HG03135 (cell line): ENCODE data around the gene EXOC4.
"Not testable (repeated sequence)": the region's sequence is repeated elsewhere in the genome, so short reads cannot be mapped to it uniquely, and the experiment has no call there.

Experiments used
- ATAC-seq: cut with Tn5 transposase; IDR thresholded peaks from one replicate; pipeline ENCODE4 v1.9.1; 2021; ENCODE audit warnings: mild to moderate bottlenecking, moderate library complexity; ENCODE audit not compliant: unreplicated experiment

The EXOC4 gene

DNA sequence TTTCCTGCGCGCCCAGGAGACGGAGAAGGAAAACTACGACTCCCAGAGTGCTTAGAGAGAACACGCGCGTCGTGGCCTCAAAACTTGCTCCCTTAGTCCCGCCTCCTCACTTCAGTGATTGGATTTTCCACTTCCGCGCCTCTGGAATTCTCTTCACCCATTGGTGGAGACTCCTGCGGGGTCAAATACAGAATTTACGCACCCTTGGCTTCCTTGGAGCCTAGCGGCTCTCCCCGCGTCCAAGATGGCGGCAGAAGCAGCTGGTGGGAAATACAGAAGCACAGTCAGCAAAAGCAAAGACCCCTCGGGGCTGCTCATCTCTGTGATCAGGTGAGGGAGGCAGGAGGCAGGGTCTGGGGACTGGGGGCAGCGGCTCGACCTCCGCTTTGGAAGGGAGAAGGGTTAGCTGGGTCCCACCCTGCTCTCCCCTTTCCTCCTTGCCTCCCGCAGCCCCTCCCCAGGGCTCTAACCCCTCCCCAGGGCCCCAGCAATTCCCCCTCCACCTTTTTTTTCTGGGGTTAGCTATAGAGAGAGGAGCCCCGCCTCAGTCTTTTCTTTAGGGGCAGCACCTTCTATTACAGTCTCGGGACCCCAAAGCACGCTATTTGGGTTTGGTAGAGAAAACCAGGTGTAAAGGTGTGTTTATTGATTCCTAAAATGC, at the start of gene EXOC4:
Gene EXOC4 (plus strand): TSS at position 221 of the 661 bp plus-strand sequence.
- ATAC-seq, result peak; percentile 99

GRCh38 chr7:133203490-133203889, 49.4 kb upstream of the EXOC4 start:
- no peak for ATAC-seq

- no peak for ATAC-seq
Measured at GRCh38 chr7:133207687-133208086, 45.2 kb upstream of the EXOC4 start.

DNA sequence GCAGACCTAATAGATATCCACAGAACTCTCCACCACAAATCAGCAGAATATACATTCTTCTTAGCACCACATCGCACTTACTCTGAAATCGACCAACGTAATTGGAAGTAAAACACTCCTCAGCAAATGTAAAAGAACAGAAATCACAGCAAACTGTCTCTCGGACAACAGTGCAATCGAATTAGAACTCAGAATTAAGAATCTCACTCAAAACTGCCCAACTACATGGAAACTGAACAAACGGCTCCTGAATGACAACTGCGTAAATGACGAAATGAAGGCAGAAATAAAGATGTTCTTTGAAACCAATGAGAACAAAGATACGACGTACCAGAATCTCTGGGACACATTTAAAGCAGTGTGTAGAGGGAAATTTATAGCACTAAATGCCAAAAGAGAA, 42.1 kb upstream of the EXOC4 start:
- ATAC-seq, result not testable (repeated sequence)

GRCh38 chr7:133213772-133214171, 39.1 kb upstream of the EXOC4 start:
- not testable (repeated sequence) for ATAC-seq

DNA sequence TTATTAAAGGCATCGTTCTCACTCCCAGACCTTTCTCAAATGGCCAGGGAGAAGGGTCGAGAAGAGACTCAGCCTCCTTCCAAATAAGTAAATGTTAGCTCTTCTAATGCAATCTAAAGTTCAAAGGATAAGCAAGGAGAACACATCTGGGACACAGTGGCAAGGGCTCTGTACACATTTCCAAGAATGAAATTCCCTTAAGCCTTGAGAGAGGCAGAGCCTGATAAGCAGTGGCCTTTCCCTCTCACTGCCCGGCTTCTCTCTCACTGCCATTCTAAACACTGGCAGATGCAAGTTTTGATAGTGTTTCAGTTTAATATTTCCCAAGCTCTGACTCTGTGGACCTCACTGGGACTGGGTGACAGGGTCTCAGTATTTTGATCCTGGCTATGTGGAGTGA, 35.1 kb upstream of the EXOC4 start:
- no peak for ATAC-seq

- no peak for ATAC-seq
Measured at GRCh38 chr7:133230591-133231194, 22.2 kb upstream of the EXOC4 start.

DNA sequence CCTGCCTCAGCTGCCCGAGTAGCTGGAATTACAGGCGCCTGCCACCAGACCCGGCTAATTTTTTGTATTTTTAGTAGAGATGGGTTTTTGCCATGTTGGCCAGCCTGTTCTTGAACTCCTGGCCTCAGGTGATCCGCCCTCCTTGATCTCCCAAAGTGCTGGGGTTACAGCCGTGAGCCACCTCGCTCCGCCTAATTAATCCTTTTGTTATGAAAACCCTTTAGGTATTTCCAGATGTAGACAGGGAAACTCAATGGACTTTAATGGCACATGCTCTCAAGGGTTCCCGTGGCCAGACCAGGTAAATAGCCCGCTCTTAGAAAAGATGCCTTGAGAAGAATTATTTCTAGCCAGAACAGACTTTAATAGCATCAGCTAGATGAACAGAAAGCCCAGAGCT, 19.7 kb upstream of the EXOC4 start:
- ATAC-seq, result no peak

GRCh38 chr7:133234961-133235875, 17.7 kb upstream of the EXOC4 start:
- no peak for ATAC-seq

DNA sequence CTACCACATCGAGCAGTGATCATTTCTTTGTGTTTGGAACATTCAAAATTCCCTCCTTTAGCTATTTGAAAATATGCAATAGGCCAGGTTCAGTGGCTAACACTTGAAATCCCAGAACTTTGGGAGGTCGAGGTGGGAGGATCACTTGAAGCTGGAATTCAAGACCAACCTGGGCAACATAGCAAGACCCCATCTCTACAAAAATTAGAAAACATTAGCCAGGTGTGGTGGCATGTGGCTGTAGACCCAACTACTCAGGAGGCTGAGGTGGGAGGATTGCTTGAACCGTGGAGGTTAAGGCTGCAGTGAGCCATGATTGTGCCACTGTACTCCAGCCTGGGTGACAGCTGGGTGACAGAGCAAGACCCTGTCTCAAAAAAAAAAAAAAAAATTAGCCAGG, 15.3 kb upstream of the EXOC4 start:
- ATAC-seq, result no peak

DNA sequence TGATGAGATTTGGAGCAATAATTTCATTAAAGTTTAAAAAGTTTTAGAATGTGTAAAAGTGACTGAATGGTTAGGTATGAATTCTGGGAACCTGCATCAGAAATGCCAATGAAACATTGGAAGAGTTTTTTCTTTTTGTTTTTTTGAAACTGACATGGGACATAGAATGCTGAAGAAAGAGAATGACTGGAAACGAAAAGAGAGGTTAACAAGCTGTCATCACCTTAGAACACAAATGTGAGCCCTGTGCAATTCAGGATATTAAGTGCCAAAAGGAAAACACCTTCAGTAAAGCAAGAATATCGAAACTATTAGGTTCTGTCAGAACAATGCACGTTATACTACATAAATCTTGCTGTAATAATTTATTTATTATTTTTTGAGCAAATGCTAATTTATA, 12.6 kb upstream of the EXOC4 start:
- no peak for ATAC-seq

- ATAC-seq, result no peak
Measured at GRCh38 chr7:133246558-133246957, 6.3 kb upstream of the EXOC4 start.

DNA sequence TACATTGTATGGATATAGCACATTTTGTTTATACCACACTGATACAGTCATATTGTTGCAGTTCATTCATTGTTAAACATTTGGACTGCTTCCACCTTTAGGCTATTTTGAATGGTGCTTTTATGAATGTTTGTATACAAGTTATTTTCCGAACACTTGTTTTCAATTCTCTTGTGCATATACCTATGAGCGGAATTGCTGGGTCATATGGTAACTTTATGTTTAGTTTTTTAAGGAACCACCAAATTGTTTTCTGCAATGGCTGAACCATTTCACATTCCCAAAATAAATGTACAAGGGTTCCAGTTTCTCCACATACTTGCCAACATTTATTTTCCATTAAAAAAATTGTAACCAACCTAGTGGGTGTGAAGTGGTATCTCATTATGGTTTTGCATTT, 4.0 kb upstream of the EXOC4 start:
- ATAC-seq, result no peak

GRCh38 chr7:133252506-133252857, 396 bp upstream of the EXOC4 start:
- no peak for ATAC-seq

GRCh38 chr7:133253519-133253875, 619 bp downstream of the EXOC4 start:
- peak; percentile 2 for ATAC-seq

DNA sequence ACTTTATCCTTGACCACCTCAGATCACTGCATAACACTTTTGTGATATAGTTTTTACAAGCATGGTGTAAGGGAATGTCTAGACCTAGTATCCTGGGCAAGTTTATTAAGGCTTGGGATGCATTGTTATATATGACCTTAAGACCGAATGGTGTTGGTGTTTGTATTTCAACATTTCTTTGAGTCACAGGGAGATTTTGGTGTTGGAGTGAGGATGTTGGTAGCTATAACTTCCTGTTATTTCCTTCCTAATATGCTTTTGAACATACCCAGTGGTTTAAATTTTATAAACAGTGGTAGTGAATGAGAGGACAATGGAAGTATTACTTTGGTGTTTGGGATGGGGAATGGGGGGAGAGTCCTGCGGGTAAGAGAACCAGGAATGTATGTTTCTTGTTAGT, 2.6 kb downstream of the EXOC4 start:
- no peak for ATAC-seq

DNA sequence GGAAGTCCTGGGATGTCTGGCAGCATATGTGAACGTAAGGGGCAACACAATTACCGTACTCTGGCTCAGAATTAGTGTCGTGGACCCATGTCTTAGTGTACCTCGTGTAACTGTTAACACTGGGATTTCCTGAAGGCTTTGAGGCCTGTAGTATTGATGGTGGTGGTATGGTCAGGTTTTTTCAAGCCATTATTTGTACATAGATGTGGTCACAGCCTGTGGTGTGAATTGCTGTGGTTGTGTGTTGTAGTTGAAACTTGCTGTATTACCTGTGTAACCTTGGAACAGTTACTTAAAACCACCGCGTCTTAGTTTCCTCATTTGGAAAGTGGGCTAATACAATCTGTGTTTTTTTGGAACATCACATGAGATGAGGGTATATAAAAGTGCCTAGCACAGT, 5.3 kb downstream of the EXOC4 start:
- ATAC-seq, result no peak

- ATAC-seq, result no peak
Measured at GRCh38 chr7:133265821-133266220, 12.9 kb downstream of the EXOC4 start.

DNA sequence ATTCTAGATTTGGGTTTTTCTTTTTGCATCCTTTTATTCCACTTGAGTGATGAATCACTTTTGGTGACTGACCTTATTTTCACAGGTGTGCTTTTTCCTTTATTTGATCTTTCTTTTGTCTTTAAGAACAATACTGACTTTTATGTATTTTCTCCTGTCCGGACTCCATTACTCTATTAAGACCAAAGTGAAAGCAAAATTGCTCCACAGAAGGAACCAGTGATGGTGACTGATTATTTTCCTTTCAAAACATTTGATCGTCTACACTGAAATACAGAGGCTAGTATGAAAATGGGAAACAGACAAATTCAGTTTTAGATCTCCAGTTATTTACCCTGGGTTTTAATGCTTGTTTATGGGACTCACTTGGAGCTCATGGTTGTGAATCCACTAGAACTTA, 15.5 kb downstream of the EXOC4 start:
- ATAC-seq, result no peak

DNA sequence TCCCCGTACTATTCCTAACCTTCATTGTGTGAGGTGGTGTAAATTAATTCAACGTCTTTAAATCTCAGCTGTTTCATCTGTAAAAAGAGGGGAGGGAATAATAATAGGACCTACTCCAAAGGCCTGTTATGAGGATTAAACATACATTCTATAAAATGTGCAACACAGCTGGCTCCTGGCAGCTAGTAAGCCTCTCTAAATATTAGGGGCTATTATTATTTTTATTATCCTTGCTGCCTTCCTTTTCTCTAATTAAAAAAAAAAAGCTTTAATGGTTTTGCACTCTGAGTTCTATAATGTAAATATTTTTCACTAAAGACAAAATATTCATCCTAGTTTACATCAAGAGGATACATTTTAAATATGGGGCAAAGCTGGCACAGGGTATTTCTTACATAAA, 19.5 kb downstream of the EXOC4 start:
- no peak for ATAC-seq

GRCh38 chr7:133273227-133273626, 20.3 kb downstream of the EXOC4 start:
- no peak for ATAC-seq

DNA sequence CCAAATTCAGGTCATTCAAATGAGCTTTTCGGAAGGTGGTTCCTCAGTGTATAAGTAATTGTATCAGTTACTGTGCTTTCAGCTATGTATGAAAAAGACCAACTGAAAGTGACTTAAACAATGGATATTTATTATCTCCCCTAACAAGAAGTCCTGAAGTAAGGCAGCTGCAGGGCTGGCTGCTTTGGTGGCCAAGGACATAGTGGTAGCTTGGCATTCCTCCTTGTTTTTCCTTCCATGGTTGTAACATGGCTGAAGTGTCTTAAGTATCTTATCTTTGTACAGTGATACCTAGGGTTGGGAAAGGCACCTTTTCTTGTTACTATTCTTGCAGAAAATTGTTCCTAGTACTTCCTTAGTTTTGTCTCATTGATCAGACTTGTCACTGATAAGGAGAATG, 21.4 kb downstream of the EXOC4 start:
- ATAC-seq, result no peak
